ENCODE results near the gene SHROOM2. TPM values are rescaled to one million over a fixed set of nuclear protein-coding genes. Genes with fewer than 3 reads are reported as not detected.
"Not testable (repeated sequence)": the region's sequence is repeated elsewhere in the genome, so short reads cannot be mapped to it uniquely, and the experiment has no call there.

SHROOM2 gene
- total and polyA plus RNA-seq, 8 donors: 5.6 to 15.0 (median 13.7) TPM

- H3K27ac ChIP-seq: no peak overlapping the region
- no peaks in the 10 kb centered on the region for H3K4me1 ChIP-seq
- no peaks in the 10 kb centered on the region for H3K9me3 ChIP-seq
- no peaks in the 10 kb centered on the region for H3K36me3 ChIP-seq
- intact Hi-C loops (cut with DNase I): no loop called here
- TF ChIP-seq CTCF (IDR thresholded peaks at IDR 0.05): no peak
- ATAC-seq: no peak
- no peak for DNase-seq
- no peak overlapping the region for H3K4me3 ChIP-seq
- no peaks in the 10 kb centered on the region for H3K27me3 ChIP-seq
Measured at GRCh38 chrX:9805956-9806355, 19.7 kb downstream of the SHROOM2 start.

- Histone ChIP-seq H3K27ac (no peak overlapping the region), H3K4me3 (no peak overlapping the region), H3K36me3 (no peaks in the 10 kb centered on the region), H3K27me3 (no peaks in the 10 kb centered on the region), H3K4me1 (no peaks in the 10 kb centered on the region), H3K9me3 (no peaks in the 10 kb centered on the region)
- DNase-seq: no peak
- intact Hi-C loops (cut with DNase I): no loop called here
- ATAC-seq: peak; percentile 59
- TF ChIP-seq CTCF (IDR thresholded peaks at IDR 0.05): no peak
Measured at GRCh38 chrX:9807355-9808182, 21.3 kb downstream of the SHROOM2 start.

DNA sequence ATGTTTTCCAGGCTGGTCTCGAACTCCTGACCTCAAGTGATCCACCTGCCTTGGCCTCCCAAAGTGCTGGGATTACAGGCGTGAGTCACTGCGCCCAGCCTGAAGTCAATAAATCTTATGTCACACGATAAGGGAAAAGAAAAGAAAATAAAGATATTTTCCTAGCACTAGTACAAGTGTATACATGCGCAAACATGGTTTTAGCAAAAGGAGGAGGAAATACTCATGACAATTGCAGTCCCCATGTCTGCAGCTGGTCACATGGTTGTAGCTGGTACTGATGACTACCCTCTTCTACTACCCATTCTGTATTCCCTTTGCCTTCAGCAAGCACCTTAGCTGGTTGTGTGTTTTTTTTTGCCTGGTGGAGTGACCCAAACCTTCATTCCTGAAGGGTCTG lies 23.6 kb downstream of the SHROOM2 start:
- H3K36me3 ChIP-seq; intact Hi-C loops (cut with DNase I); H3K4me3 ChIP-seq; ATAC-seq; H3K4me1 ChIP-seq; DNase-seq; H3K27ac ChIP-seq; H3K9me3 ChIP-seq; H3K27me3 ChIP-seq: not testable (repeated sequence)

DNA sequence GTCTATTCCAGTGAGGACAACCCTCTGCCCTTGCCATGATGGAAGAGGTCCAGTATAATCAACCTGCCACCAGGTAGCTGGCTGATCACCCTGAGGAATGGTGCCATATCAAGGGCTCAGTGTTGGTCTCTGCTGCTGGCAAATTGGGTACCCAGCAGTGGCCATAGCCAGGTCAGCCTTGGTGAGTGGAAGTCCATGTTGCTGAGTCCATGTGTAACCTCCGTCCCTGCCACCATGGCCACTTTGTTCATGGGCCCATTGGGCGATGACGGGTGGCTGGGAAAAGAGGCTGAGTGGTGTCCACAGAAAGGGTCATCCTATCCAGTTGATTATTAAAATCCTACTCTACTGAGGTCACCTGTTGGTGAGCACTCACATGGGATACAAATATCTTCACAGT lies 24.9 kb downstream of the SHROOM2 start:
- H3K27ac ChIP-seq; H3K4me1 ChIP-seq; intact Hi-C loops (cut with DNase I); DNase-seq; H3K27me3 ChIP-seq; H3K36me3 ChIP-seq; H3K4me3 ChIP-seq; H3K9me3 ChIP-seq; ATAC-seq: not testable (repeated sequence)

GRCh38 chrX:9816084-9816700 lies 30.0 kb downstream of the SHROOM2 start:
- TF ChIP-seq CTCF (IDR thresholded peaks at IDR 0.05): no peak
- intact Hi-C loops (cut with DNase I): no loop called here
- no peaks in the 10 kb centered on the region for H3K36me3 ChIP-seq

GRCh38 chrX:9821572-9821971 lies 35.3 kb downstream of the SHROOM2 start:
- DNase-seq (no peak), ATAC-seq (no peak)
- TF ChIP-seq CTCF (IDR thresholded peaks at IDR 0.05): no peak
- no peak overlapping the region for H3K4me3 ChIP-seq
- no peaks in the 10 kb centered on the region for H3K4me1 ChIP-seq
- no peaks in the 10 kb centered on the region for H3K9me3 ChIP-seq
- H3K27ac ChIP-seq: no peak overlapping the region
- no peaks in the 10 kb centered on the region for H3K27me3 ChIP-seq
- intact Hi-C loops (cut with DNase I): no loop called here
- H3K36me3 ChIP-seq: no peaks in the 10 kb centered on the region

More at GRCh38 chrX:9816084-9816700, 30.0 kb downstream of the SHROOM2 start:
- Histone ChIP-seq H3K27ac (no peak overlapping the region), H3K9me3 (no peaks in the 10 kb centered on the region), H3K4me3 (no peak overlapping the region), H3K4me1 (no peaks in the 10 kb centered on the region), H3K27me3 (no peaks in the 10 kb centered on the region)
- ATAC-seq (no peak), DNase-seq (no peak)
